ENCODE measurements around the gene DDX49. TPM values are rescaled to one million over a fixed set of nuclear protein-coding genes. Genes with fewer than 3 reads are reported as not detected.

Gene DDX49
- total RNA-seq, 1 experiment from 2014 or later = 51.9 TPM

DNA sequence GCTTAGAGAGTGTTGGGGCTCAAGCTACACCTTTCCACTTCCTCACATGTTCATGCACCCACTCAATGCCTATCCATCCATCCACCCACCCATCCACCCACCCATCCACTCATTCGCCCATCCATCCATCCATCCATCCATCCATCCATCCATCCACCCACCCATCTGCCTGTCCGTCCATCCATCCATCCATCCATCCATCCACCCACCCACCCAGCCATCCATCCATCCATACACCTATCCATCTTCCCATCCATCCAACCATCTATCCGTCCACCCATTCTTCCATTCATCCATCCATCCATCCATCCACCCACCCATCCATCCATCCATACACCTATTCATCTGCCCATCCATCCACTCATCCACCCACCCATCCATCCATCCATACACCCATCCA, 34.6 kb downstream of the DDX49 start:
- CTCF ChIA-PET = no interaction called here
- BruUV-seq (replicated peaks) = no TSS peak
- H3K4me1 ChIP-seq (ENCODE audit: control insufficient read depth in 1 of 2, insufficient read depth in 2 of 2, low read length in 2 of 2) = peaks cover 0 to 5% of the 10 kb centered on the region in 2 experiments; a peak in 1 of 4 replicates
- H3K36me3 ChIP-seq (ENCODE audit: control insufficient read depth in 1 of 2, insufficient read depth in 2 of 2, low read length in 2 of 2) = no peaks in the 10 kb centered on the region
- H3K4me3 ChIP-seq (replicated peaks in 1 of 2; ENCODE audit: low read depth in 1 of 2, low read length in 2 of 2) = no peak overlapping the region
- H3K9me3 ChIP-seq (ENCODE audit: control insufficient read depth in 1 of 2, insufficient read depth in 1 of 2, low read depth in 1 of 2, low read length in 2 of 2) = no peaks in the 10 kb centered on the region
- H4K20me1 ChIP-seq (ENCODE audit: insufficient read depth) = no peaks in the 10 kb centered on the region
- POLR2A ChIA-PET = no interaction called here
- no peak overlapping the region for H3K4me2 ChIP-seq (ENCODE audit: low read length)
- no peak overlapping the region for H3K9ac ChIP-seq (ENCODE audit: low read length)
- DNase-seq (ENCODE audit: low read depth, low spot score) = no peak
- TF ChIP-seq CBX3 (IDR thresholded peaks at IDR 0.05; ENCODE audit: low read depth) = no peak
- no peak for TF ChIP-seq FOSL1 (IDR thresholded peaks at IDR 0.05; ENCODE audit: low read depth)
- TF ChIP-seq RAD21 (IDR thresholded peaks at IDR 0.05; ENCODE audit: low read depth) = no peak
- TF ChIP-seq, protein P1, sequence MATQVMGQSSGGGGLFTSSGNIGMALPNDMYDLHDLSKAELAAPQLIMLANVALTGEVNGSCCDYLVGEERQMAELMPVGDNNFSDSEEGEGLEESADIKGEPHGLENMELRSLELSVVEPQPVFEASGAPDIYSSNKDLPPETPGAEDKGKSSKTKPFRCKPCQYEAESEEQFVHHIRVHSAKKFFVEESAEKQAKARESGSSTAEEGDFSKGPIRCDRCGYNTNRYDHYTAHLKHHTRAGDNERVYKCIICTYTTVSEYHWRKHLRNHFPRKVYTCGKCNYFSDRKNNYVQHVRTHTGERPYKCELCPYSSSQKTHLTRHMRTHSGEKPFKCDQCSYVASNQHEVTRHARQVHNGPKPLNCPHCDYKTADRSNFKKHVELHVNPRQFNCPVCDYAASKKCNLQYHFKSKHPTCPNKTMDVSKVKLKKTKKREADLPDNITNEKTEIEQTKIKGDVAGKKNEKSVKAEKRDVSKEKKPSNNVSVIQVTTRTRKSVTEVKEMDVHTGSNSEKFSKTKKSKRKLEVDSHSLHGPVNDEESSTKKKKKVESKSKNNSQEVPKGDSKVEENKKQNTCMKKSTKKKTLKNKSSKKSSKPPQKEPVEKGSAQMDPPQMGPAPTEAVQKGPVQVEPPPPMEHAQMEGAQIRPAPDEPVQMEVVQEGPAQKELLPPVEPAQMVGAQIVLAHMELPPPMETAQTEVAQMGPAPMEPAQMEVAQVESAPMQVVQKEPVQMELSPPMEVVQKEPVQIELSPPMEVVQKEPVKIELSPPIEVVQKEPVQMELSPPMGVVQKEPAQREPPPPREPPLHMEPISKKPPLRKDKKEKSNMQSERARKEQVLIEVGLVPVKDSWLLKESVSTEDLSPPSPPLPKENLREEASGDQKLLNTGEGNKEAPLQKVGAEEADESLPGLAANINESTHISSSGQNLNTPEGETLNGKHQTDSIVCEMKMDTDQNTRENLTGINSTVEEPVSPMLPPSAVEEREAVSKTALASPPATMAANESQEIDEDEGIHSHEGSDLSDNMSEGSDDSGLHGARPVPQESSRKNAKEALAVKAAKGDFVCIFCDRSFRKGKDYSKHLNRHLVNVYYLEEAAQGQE (IDR thresholded peaks at IDR 0.05; ENCODE audit: low read depth) = no peak
- RAD21 ChIA-PET (ENCODE audit: low non-redundant PET in 1 of 2, low total read pairs in 2 of 2, uncharacterized antibody in 2 of 2, unreplicated experiment in 2 of 2) = no interaction called here
- H3K27ac ChIP-seq (ENCODE audit: low read depth, low read length) = no peak overlapping the region
- H3K79me2 ChIP-seq (ENCODE audit: insufficient read depth, low read length) = no peaks in the 10 kb centered on the region
- no peaks in the 10 kb centered on the region for H3K27me3 ChIP-seq (ENCODE audit: insufficient read depth, low read length)
- H2AFZ ChIP-seq (ENCODE audit: low read depth, low read length, poor library complexity, severe bottlenecking) = no peak overlapping the region
- ATAC-seq = no peak
- no peaks in the 10 kb centered on the region for H3K9me2 ChIP-seq (ENCODE audit: insufficient read depth)
- intact Hi-C loops (cut with micrococcal nuclease) = no loop called here

DNA sequence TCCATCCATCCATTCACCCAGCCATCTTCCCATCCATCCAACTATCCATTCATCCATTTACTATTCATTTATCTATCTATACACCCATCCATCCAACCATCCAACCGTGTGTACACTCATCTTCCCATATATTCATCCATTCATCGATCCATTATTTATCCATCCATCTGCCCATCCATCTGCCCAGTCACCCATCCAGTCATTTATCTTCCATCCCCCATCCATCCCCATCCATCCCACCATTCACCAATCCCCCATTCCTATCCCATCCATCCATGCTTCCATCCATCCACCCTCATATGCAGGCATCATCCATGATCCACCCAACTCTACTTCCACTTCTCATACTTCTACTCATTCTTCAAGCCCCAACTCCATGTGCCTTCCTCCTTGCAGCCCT, 35.5 kb downstream of the DDX49 start:
- no peak overlapping the region for H3K9ac ChIP-seq (ENCODE audit: low read length)
- no TSS peak for BruUV-seq (replicated peaks)
- peaks cover 0 to 5% of the 10 kb centered on the region in 2 experiments; a peak in 1 of 4 replicates for H3K4me1 ChIP-seq (ENCODE audit: control insufficient read depth in 1 of 2, insufficient read depth in 2 of 2, low read length in 2 of 2)
- no peak overlapping the region for H3K4me3 ChIP-seq (replicated peaks in 1 of 2; ENCODE audit: low read depth in 1 of 2, low read length in 2 of 2)
- no peaks in the 10 kb centered on the region for H3K9me3 ChIP-seq (ENCODE audit: control insufficient read depth in 1 of 2, insufficient read depth in 1 of 2, low read depth in 1 of 2, low read length in 2 of 2)
- DNase-seq (ENCODE audit: low read depth, low spot score) (no peak), ATAC-seq (no peak)
- no peaks in the 10 kb centered on the region for H3K36me3 ChIP-seq (ENCODE audit: control insufficient read depth in 1 of 2, insufficient read depth in 2 of 2, low read length in 2 of 2)
- ChIA-PET CTCF (no interaction called here), POLR2A (no interaction called here), RAD21 (ENCODE audit: low non-redundant PET in 1 of 2, low total read pairs in 2 of 2, uncharacterized antibody in 2 of 2, unreplicated experiment in 2 of 2) (no interaction called here)
- H3K79me2 ChIP-seq (ENCODE audit: insufficient read depth, low read length) = no peaks in the 10 kb centered on the region
- intact Hi-C loops (cut with micrococcal nuclease) = no loop called here
- no peak overlapping the region for H3K4me2 ChIP-seq (ENCODE audit: low read length)
- no peak overlapping the region for H2AFZ ChIP-seq (ENCODE audit: low read depth, low read length, poor library complexity, severe bottlenecking)
- no peak overlapping the region for H3K27ac ChIP-seq (ENCODE audit: low read depth, low read length)
- TF ChIP-seq ZNF274 (IDR thresholded peaks at IDR 0.05; ENCODE audit: low read depth, low read length) (no peak), TCF7L2 (IDR thresholded peaks at IDR 0.05; ENCODE audit: borderline replicate concordance, extremely low read depth, insufficient read depth, insufficient read length) (no peak), ELF1 (IDR thresholded peaks at IDR 0.05; ENCODE audit: borderline replicate concordance, low read depth) (no peak), CEBPB (IDR thresholded peaks at IDR 0.05; ENCODE audit: low read depth) (no peak), JUND (IDR thresholded peaks at IDR 0.05) (no peak), SP1 (IDR thresholded peaks at IDR 0.05; ENCODE audit: low read depth) (no peak), SIN3A (IDR thresholded peaks at IDR 0.05; ENCODE audit: low read depth) (no peak), SRF (IDR thresholded peaks at IDR 0.05; ENCODE audit: low read depth) (no peak), EZH2phosphoT487 (IDR thresholded peaks at IDR 0.05; ENCODE audit: borderline replicate concordance) (no peak), EZH2 (IDR thresholded peaks at IDR 0.05) (no peak)
- TF ChIP-seq, protein P2, sequence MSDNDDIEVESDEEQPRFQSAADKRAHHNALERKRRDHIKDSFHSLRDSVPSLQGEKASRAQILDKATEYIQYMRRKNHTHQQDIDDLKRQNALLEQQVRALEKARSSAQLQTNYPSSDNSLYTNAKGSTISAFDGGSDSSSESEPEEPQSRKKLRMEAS (IDR thresholded peaks at IDR 0.05) = no peak
- TF ChIP-seq, protein P3, sequence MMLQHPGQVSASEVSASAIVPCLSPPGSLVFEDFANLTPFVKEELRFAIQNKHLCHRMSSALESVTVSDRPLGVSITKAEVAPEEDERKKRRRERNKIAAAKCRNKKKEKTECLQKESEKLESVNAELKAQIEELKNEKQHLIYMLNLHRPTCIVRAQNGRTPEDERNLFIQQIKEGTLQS (IDR thresholded peaks at IDR 0.05) = no peak
- TF ChIP-seq, protein P1 (IDR thresholded peaks at IDR 0.05; ENCODE audit: low read depth) = no peak
- no peaks in the 10 kb centered on the region for H4K20me1 ChIP-seq (ENCODE audit: insufficient read depth)
- no peaks in the 10 kb centered on the region for H3K9me2 ChIP-seq (ENCODE audit: insufficient read depth)
- H3K27me3 ChIP-seq (ENCODE audit: insufficient read depth, low read length) = no peaks in the 10 kb centered on the region

Measured in HCT116 (cell line).